Osteocyte (in vitro differentiated cells): Measurements from ENCODE around the gene FAIM2. TPM values are rescaled to one million over a fixed set of nuclear protein-coding genes. Genes with fewer than 3 reads are reported as not detected.

Source experiments
- DNase-seq: peaks from one replicate; pipeline ENCODE4 v3.0.0; 2021; ENCODE audit warnings: mixed read lengths; ENCODE audit not compliant: unreplicated experiment; ENCODE audit errors: extremely low spot score
- H3K27ac Mint-ChIP-seq: one replicate; pipeline ENCODE4 v1.8.0; 2021; ENCODE audit warnings: mild to moderate bottlenecking, mixed read lengths; ENCODE audit not compliant: unreplicated experiment
- H3K27me3 Mint-ChIP-seq: one replicate; pipeline ENCODE4 v1.8.0; 2021; ENCODE audit warnings: mixed read lengths; ENCODE audit not compliant: unreplicated experiment
- H3K36me3 Mint-ChIP-seq: one replicate; pipeline ENCODE4 v1.8.0; 2021; ENCODE audit warnings: mixed read lengths; ENCODE audit not compliant: unreplicated experiment
- H3K4me1 Mint-ChIP-seq: one replicate; pipeline ENCODE4 v1.8.0; 2021; ENCODE audit warnings: mixed read lengths; ENCODE audit not compliant: unreplicated experiment
- H3K4me3 Mint-ChIP-seq: one replicate; pipeline ENCODE4 v1.8.0; 2021; ENCODE audit warnings: mild to moderate bottlenecking, moderate library complexity, mixed read lengths; ENCODE audit not compliant: unreplicated experiment
- H3K9me3 Mint-ChIP-seq: one replicate; pipeline ENCODE4 v1.8.0; 2021; ENCODE audit warnings: mixed read lengths; ENCODE audit not compliant: unreplicated experiment
- CTCF ChIP-seq: fragments of 200-600 bp; sonication (generic); IDR thresholded peaks from 2 replicates; pipeline ENCODE4 v1.5.0; 2021; ENCODE audit warnings: antibody characterized with exemption, mild to moderate bottlenecking, moderate library complexity
- total RNA-seq: library from RNA; stranded (reverse); gene quantifications from 2 replicates; pipeline ENCODE4 v1.2.1, GENCODE V29; 2021

The FAIM2 gene
- total RNA-seq, 1 donor from 2014 or later: 1.5 TPM

GRCh38 chr12:49885118-49885517 lies 18.6 kb downstream of the FAIM2 start:
- H3K9me3 Mint-ChIP-seq: no peaks in the 10 kb centered on the region
- no peaks in the 10 kb centered on the region for H3K36me3 Mint-ChIP-seq
- DNase-seq: no peak
- no peaks in the 10 kb centered on the region for H3K4me1 Mint-ChIP-seq
- TF ChIP-seq CTCF: no peak
- H3K27ac Mint-ChIP-seq: no peak overlapping the region
- no peak overlapping the region for H3K4me3 Mint-ChIP-seq
- peaks cover 36% of the 10 kb centered on the region for H3K27me3 Mint-ChIP-seq

- H3K36me3 Mint-ChIP-seq: no peaks in the 10 kb centered on the region
- H3K4me3 Mint-ChIP-seq: no peak overlapping the region
- H3K4me1 Mint-ChIP-seq: no peaks in the 10 kb centered on the region
- DNase-seq: no peak
- no peak for TF ChIP-seq CTCF
- peaks cover 36% of the 10 kb centered on the region for H3K27me3 Mint-ChIP-seq
- no peaks in the 10 kb centered on the region for H3K9me3 Mint-ChIP-seq
- no peak overlapping the region for H3K27ac Mint-ChIP-seq
Measured at GRCh38 chr12:49882851-49883464, 20.7 kb downstream of the FAIM2 start.

DNA sequence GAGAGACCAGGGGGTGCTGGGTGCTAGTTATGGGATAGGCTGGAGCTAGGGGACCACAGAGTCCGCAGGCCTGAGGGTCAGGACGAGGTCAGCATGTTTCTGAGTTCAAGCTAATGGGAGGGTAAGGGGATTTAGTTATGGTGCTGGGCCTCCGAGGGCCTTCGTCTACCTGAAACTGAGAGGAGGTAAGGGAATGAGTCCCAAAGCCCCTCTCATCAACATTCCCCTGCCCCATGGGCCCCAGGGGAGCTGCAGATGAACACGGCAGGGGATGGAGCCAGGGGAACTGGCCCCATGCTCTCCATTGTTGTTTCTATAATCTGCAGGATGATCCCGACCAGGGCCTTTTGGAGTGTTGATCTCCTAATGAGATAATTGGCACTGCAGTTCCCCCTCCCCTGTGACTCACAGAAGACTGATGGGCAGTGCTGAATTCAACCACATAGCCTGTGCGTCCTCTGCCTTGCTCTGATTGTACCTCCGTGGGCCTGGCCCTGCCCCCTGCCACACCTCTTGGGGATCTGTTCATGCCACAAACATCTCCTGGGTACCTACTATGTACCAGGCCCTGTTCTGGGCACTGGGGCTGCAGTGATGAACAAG lies 21.4 kb downstream of the FAIM2 start:
- Mint-ChIP-seq H3K9me3 (no peaks in the 10 kb centered on the region), H3K36me3 (no peaks in the 10 kb centered on the region), H3K27me3 (peaks cover 36% of the 10 kb centered on the region), H3K4me1 (no peaks in the 10 kb centered on the region), H3K27ac (no peak overlapping the region), H3K4me3 (no peak overlapping the region)
- DNase-seq: no peak
- TF ChIP-seq CTCF: no peak

- no peak overlapping the region for H3K27ac Mint-ChIP-seq
- no peak for DNase-seq
- H3K27me3 Mint-ChIP-seq: peaks cover 30% of the 10 kb centered on the region
Measured at GRCh38 chr12:49881415-49882247, 22.1 kb downstream of the FAIM2 start.

More at GRCh38 chr12:49881415-49882247, 22.1 kb downstream of the FAIM2 start:
- Mint-ChIP-seq H3K4me3 (no peak overlapping the region), H3K36me3 (no peaks in the 10 kb centered on the region), H3K9me3 (no peaks in the 10 kb centered on the region), H3K4me1 (no peaks in the 10 kb centered on the region)
- TF ChIP-seq CTCF: no peak
